ENCODE data around the gene HOOK2. TPM values are rescaled to one million over a fixed set of nuclear protein-coding genes. Genes with fewer than 3 reads are reported as not detected.
A peak's percentile ranks its signal among the peaks of the same experiment; 100 is the strongest.

Gene HOOK2
- total RNA-seq, 1 experiment from 2014 or later = 14.3 TPM

DNA sequence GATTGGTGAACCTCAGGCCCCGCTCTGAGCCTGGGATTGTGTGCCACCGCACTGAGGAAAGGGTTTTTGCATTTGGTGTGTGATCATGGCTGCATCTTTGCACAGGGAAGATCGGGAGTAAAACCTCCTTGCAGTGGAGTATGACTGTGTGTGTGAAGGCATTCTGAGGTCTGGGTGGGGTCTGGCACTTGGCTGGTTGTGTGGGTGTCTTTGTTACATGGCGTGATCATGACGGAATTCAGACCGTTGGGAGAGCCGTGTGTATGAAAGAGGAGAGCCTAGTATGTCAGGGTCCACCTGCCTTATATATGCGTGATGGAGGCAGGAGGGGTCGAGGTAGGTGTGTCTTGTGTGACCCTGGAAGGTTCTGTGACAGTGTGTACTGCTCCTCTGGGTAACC is 24.5 kb downstream of the HOOK2 start:
- BruUV-seq (replicated peaks) = no TSS peak
- H3K4me1 ChIP-seq (ENCODE audit: control insufficient read depth, insufficient read depth, low read length) = peaks cover 4% of the 10 kb centered on the region
- DNase-seq (ENCODE audit: low read depth, low spot score) (no peak), ATAC-seq (no peak)
- intact Hi-C loops (cut with micrococcal nuclease; ENCODE audit: unreplicated experiment) = no loop called here
- H3K4me3 ChIP-seq (ENCODE audit: low read depth in 2 of 2, low read length in 2 of 2) = no peak overlapping the region
- in situ Hi-C loops (cut with HindIII; ENCODE audit: low pct_unique_long_range_greater_than_20kb, low sequenced_read_pairs) = no loop called here
- no peaks in the 10 kb centered on the region for H3K36me3 ChIP-seq (ENCODE audit: control insufficient read depth, insufficient read depth, low read length)
- TF ChIP-seq CTCF (IDR thresholded peaks at IDR 0.05) = no peak
- TF ChIP-seq SIN3A (IDR thresholded peaks at IDR 0.05; ENCODE audit: borderline replicate concordance, insufficient read depth, low read depth, low read length) = no peak
- TF ChIP-seq TCF7L2 (IDR thresholded peaks at IDR 0.05; ENCODE audit: low read depth, low read length) = no peak
- TF ChIP-seq, protein P1, sequence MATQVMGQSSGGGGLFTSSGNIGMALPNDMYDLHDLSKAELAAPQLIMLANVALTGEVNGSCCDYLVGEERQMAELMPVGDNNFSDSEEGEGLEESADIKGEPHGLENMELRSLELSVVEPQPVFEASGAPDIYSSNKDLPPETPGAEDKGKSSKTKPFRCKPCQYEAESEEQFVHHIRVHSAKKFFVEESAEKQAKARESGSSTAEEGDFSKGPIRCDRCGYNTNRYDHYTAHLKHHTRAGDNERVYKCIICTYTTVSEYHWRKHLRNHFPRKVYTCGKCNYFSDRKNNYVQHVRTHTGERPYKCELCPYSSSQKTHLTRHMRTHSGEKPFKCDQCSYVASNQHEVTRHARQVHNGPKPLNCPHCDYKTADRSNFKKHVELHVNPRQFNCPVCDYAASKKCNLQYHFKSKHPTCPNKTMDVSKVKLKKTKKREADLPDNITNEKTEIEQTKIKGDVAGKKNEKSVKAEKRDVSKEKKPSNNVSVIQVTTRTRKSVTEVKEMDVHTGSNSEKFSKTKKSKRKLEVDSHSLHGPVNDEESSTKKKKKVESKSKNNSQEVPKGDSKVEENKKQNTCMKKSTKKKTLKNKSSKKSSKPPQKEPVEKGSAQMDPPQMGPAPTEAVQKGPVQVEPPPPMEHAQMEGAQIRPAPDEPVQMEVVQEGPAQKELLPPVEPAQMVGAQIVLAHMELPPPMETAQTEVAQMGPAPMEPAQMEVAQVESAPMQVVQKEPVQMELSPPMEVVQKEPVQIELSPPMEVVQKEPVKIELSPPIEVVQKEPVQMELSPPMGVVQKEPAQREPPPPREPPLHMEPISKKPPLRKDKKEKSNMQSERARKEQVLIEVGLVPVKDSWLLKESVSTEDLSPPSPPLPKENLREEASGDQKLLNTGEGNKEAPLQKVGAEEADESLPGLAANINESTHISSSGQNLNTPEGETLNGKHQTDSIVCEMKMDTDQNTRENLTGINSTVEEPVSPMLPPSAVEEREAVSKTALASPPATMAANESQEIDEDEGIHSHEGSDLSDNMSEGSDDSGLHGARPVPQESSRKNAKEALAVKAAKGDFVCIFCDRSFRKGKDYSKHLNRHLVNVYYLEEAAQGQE (IDR thresholded peaks at IDR 0.05; ENCODE audit: insufficient read depth in 1 of 2, low read depth in 2 of 2, low read length in 1 of 2) = no peak
- TF ChIP-seq POLR2AphosphoS5 (IDR thresholded peaks at IDR 0.05; ENCODE audit: low read depth, low read length) = no peak
- no peaks in the 10 kb centered on the region for H3K9me3 ChIP-seq (ENCODE audit: control insufficient read depth, insufficient read depth, low read depth, low read length)
- no peak overlapping the region for H3K27ac ChIP-seq (ENCODE audit: low read length)
- CTCF ChIA-PET = no interaction called here
- H3K27me3 ChIP-seq (ENCODE audit: control insufficient read depth, insufficient read depth, low read length) = no peaks in the 10 kb centered on the region
- POLR2A ChIA-PET = interaction anchor here (0.5 kb wide), 1 partner anchor 35 kb away, joined by 5 read pairs; no protein-coding TSS in a partner anchor

- Histone ChIP-seq H3K27me3 (ENCODE audit: control insufficient read depth, insufficient read depth, low read length) (no peaks in the 10 kb centered on the region), H3K27ac (ENCODE audit: low read length) (no peak overlapping the region), H3K4me1 (ENCODE audit: control insufficient read depth, insufficient read depth, low read length) (peaks cover 4% of the 10 kb centered on the region), H3K36me3 (ENCODE audit: control insufficient read depth, insufficient read depth, low read length) (no peaks in the 10 kb centered on the region), H3K4me3 (ENCODE audit: low read depth in 2 of 2, low read length in 2 of 2) (peak overlapping the region in 1 of 2 experiments; percentile 14; a peak in 1 of 4 replicates), H3K9me3 (ENCODE audit: control insufficient read depth, insufficient read depth, low read depth, low read length) (no peaks in the 10 kb centered on the region)
- no peak for TF ChIP-seq SIN3A (IDR thresholded peaks at IDR 0.05; ENCODE audit: borderline replicate concordance, insufficient read depth, low read depth, low read length)
- no peak for TF ChIP-seq TCF7L2 (IDR thresholded peaks at IDR 0.05; ENCODE audit: low read depth, low read length)
- TF ChIP-seq, protein P1 (IDR thresholded peaks at IDR 0.05; ENCODE audit: insufficient read depth in 1 of 2, low read depth in 2 of 2, low read length in 1 of 2) = no peak
- no peak for TF ChIP-seq CTCF (IDR thresholded peaks at IDR 0.05)
- no peak for TF ChIP-seq POLR2AphosphoS5 (IDR thresholded peaks at IDR 0.05; ENCODE audit: low read depth, low read length)
- intact Hi-C loops (cut with micrococcal nuclease; ENCODE audit: unreplicated experiment) = no loop called here
- ChIA-PET POLR2A (interaction anchor here (0.7 kb wide), 1 partner anchor 13 kb away, joined by 4 read pairs; the partner anchor contains the start of gene GET3), CTCF (no interaction called here)
- ATAC-seq (peak; percentile 42), DNase-seq (ENCODE audit: low read depth, low spot score) (no peak)
- no TSS peak for BruUV-seq (replicated peaks)
- in situ Hi-C loops (cut with HindIII; ENCODE audit: low pct_unique_long_range_greater_than_20kb, low sequenced_read_pairs) = no loop called here
Observed at GRCh38 chr19:12749938-12750521, 25.3 kb downstream of the HOOK2 start.

Measured in Panc1 (cell line).